Muscle of arm (tissue), 12 donors: ENCODE measurements around the gene KATNB1. TPM values are rescaled to one million over a fixed set of nuclear protein-coding genes. Genes with fewer than 3 reads are reported as not detected.
"Not testable (repeated sequence)": the region's sequence is repeated elsewhere in the genome, so short reads cannot be mapped to it uniquely, and the experiment has no call there.

Source experiments
- DNase-seq: peaks from one replicate; pipeline ENCODE4 v3.0.0-alpha.2; 2013
- polyA plus RNA-seq, 12 donors: library from polyadenylated mRNA; unstranded; fragments of 120-200 nt; gene quantifications; one replicate each; pipeline ENCODE4 v1.2.1, GENCODE V29; 2013; ENCODE audit not compliant: insufficient read length in 12 of 12

The KATNB1 gene
- polyA plus RNA-seq, 12 donors, result 29.5 to 65.6 (median 37.0) TPM; not detected in 1

DNA sequence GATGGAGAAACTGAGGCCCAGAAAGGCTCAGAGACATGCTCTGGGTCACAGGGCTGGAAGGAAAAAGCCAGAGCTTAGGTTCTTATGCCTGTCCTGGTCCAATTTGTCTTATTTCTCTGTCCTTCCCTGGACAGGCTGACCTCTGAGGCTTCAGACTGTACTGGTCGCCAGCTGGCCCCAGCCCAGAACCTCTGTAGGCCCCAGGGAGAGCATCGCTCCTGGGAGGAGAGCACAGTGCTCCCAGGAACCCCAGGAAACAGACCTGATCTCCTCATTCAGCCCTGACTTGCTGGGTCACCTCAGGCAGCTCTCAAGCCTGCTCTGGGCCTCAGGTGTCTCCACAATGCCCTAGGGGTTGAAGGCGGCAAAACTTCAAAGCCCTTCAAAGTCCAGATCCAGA, 36.1 kb upstream of the KATNB1 start:
- no peak for DNase-seq

DNA sequence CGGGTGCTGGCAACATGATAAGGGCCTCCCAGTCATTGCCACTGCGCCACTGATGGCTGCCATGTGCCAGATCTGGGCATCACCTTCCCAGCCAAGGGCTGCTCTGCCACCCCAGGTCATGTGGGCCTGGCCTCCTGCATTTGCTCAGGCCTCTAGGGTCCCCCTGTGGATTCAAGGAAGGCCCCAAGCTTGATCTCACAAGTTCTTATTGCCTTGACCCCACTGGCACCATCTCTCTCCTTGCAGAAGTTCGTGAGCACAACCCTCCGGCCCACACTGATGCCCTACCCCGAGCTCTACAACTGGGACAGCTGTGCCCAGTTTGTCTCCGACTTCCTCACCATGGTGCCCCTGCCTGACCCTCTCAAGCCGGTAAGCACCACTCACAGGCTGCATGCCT, 35.7 kb upstream of the KATNB1 start:
- no peak for DNase-seq

DNA sequence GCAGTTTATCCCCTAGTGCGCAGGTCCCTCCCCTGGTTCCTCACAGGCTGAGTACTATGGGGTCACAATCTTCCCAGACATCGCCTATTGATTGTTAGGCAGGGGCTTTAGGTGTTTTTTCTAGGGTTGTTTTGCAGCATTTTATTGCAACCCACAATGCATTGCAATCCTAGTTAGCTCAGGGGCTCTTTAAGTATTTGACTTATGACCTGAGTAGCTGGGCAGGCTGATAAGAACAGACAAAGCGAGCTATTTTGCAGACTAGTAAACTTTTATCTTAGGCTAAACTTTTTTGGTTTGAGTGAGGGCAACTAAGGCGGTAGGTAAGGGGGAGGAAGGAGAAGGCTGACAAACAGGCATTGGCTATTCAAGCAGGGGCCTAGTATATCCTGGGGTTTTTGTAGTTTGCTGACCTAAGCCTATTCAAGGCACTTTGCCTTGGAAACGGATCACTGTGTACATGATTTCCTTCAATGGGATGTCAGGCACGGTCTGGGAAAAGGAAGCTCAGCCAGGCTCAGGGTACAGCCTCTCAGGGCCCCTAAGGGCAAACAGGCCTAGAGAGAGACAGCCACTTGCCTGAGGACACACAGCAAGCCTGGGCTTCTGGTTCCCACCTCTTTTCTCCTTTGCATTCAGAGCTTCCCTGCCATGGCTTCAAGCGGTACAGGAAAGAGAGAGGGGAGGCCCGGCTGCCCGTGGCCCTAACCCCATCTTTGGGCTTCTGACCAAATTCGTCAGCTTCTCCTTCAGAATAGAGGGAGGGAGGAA, 34.6 kb upstream of the KATNB1 start:
- no peak for DNase-seq

DNA sequence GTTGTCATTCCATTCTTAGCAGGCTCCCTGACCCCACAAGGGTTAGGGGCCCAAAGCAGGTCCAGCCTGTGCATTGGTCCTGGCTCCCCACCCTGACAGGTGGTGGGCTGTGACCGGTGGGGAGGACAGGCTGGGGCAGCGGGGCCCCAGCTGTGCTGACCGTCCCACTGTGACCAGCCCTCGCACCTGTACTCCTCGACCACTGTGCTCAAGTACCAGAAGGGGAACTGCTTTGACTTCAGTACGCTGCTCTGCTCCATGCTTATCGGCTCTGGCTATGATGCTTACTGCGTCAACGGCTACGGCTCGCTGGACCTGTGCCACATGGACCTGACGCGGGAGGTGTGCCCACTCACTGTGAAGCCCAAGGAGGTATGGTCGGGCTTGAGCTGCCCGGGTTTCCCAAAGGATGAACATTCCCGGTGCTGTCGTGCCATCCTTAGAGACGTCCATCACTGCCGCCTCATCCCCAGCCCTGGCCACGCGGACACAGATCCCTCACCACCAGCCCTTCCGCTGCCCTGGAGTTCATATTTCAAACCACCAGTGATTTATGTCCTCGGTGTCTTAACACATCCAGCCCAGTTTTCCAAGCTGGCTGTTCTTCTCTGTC, 33.7 kb upstream of the KATNB1 start:
- DNase-seq, result no peak

DNA sequence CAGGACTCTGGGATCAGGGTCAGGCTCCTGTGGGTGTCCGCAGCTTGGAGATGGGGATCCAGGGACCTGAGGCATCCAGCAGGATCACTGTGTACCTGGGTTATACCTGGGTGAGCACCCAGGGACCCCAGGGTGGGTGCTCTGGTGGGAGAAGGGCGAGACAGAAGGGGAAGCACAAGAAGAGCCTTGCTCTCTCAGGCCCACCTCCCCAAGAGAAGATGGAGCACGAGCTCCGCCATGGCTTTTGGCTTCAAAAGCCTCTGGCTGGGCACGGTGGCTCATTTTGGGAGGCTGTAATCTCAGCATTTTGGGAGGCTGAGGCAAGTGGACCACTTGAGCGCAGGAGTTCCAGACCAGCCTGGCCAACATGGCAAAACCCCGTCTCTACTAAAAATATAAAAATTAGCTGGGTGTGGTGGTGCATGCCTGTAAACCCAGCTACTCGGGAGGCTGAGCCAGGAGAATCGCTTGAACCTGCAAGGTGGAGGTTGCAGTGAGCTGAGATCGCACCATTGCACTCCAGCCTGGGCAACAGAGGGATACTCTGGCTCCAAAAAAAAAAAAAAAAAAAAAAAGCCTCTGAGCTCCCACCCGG, 32.1 kb upstream of the KATNB1 start:
- DNase-seq, result no peak

DNA sequence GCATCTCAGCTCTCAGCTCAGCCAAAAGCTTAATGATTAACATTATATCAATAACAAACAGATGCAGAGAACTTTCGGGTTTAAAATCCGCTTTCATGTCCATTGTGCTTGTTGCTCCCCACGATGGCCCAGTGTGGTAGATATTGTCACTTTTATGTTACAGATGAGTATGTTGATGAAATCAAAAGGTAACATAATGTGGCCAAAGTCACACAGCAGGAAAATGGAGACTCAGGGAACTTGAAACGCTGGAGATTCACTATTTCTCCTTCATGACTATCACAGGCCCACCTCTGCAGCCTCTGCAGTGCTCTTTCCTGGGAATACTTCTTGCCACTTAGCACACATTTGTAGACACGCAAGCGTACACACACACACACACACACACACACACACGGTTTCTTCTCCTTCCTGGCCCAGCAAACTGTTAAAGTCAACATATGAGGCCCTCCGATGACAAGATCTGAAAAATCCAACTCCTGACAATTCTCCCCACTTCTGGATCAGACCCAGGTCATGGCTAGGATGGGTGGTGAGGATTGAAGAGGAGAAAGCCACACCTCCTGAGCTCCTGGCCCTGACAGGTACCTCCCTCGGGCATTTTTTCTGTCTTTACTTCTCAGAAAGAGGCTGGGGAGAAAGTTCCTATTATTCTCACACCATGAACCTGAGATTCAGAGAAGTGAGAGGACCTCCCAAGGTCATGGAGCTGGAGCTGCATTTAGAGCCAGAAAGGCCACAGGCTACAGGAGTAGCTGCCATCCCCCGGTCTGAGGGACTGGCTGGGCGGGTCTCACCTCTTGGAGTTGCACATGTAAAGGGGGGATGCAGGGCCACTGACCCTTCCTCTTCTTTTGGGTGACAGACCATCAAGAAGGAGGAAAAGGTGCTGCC, 31.3 kb upstream of the KATNB1 start:
- no peak for DNase-seq

DNA sequence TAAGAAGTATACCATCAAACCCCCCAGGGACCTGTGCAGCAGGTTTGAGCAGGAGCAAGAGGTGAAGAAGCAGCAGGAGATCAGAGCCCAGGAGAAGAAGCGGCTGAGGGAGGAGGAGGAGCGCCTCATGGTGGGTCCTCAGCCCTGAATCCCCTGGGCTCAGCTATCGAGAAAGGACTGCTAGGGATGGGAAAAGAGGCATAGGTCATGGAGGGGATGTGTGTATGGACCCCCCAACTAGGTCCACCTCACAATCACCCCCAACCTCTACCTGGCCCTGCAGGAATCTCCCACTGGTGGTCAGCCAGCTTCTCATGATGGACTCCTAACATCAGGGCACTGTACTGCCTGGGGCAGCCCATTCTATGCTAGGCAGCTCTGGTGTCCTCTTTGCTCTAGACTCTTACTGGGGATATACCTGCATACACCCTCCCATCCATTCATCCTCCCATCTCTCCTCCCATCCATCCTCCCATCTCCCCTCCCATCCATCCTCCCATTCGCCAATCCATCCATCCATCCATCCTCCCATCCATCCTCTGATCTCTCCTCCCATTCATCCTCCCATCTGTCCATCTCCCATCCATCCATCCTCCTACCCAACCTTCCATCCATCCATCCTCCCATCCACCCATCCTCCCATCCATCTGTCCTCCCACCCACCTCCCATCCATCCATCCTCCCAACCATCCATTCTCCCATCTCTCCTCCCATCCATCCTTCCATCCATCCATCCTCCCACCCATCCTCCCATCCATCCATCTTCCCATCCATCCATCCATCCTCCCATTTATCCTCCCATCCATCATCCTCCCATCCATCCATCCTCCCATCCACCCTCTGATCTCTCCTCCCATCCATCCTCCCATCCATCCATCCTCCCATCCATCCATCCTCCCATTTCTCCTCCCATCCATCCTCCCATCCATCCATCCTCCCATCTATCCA, 30.4 kb upstream of the KATNB1 start:
- no peak for DNase-seq

DNA sequence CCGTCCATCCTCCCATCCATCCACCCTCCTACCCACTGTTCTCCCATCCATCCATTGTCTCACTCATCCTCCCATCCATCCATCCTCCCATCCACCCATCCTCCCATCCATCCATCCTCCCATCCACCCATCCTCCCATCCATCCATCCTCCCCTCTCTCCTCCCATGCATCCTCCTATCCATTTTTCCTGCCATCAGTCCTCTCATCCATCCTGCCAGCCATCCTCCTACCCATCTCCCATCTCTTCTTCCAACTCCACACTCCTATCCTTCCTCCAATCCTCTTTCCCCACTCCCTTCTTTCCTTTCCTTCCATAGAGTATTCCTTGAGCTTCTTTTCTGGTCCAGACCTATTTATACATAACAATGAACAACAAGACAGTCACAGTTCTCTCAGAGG, 28.9 kb upstream of the KATNB1 start:
- no peak for DNase-seq

DNA sequence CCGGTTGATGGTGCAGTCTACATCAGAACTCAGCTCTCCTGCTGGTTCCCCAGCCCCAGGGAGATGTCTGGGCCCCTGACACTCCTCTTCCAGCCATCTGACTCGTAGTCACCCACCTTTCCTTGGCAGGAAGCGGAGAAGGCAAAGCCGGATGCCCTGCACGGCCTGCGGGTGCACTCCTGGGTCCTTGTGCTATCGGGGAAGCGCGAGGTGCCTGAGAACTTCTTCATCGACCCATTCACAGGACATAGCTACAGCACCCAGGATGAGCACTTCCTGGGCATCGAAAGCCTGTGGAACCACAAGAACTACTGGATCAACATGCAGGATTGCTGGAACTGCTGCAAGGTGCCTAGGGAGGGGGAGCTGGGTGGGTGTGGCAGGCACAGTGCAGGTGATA, 28.2 kb upstream of the KATNB1 start:
- DNase-seq, result no peak

DNA sequence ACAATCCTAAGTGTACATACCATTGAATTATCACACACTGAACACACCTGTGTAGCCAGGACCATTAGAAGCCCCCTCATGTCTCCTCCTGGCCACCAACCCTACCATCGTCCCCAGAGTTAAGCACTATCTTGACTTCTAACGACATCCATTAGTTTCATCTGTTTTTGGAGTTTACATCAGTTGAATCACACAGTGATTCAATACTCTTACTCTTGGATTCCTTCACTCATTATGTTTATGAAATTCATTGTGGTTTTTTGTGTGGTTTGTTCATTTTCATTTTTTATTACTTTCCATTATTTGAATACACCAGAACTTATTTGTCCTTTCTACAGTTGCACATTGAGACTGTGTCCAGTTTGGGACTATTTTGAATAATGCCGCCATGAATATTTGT, 27.4 kb upstream of the KATNB1 start:
- no peak for DNase-seq

DNA sequence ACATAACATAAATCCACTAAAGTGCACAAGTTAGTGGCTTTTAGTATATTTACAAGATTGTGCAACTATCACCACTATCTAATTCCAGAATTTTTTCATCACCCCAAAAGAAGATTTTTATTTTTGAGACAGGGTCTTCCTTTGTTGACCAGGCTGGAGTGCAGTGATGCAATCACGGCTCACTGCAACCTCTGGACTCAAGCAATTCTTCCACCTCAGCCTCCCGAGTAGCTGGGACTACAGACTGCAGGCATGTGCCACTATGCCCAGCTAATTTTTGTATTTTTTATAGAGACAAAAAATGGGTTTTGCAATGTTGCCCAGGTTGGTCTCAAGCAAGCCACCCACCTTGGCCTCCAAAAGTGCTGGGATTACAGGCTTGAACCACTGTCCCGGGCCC, 25.9 kb upstream of the KATNB1 start:
- no peak for DNase-seq

DNA sequence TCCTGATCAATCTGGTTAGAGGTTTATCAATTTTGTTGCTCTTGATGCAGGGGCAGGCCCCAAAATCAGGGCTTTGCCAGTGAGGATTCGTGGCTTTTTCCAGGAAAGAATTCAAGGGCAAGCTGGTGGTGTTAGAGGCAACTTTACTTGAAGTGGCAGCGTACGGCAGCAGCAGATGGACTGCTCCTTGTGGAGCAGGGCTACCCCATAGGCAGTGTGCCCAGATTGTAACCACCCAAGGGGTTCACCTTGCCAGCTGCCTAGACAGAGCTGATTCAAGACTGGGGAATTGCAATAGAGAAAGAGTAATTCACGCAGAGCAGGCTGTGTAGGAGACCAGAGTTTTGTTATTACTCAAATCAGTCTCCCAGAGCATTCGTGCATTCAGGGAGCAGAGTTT, 24.2 kb upstream of the KATNB1 start:
- no peak for DNase-seq

DNA sequence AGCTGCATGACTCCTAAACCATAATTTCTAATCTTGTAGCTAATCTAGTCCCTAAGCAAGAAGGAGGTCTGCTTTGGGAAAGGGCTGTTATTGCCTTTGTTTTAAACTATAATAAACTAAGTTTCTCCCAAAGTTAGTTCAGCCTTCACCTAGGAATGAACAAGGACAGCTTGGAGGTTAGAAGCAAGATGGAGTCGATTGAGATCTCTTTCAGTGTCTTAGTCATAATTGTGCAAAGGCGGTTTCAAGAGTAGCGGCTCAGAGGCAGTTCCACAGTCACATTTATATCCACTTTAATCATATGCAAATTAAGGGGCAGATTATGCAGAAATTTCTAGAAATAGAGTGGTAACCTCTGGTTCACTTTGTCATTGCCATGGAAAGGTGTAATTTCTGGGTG, 23.6 kb upstream of the KATNB1 start:
- DNase-seq, result no peak

DNA sequence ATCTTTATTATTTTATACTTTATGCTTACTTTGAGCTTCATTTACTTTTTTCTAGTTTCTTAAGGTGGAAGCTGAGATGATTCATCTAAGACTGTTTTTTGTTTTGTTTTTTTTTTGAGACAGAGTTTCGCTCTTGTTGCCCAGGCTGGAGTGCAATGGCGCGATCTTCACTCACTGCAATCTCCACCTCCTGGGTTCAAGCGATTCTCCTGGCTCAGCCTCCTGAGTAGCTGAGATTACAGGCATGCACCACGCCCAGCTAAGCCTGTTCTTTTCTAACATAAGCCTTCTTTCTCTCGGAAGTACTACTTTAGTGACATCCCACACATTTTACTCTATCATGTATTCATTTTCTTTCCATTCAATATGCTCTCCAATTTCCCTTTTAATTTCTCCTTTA, 23.0 kb upstream of the KATNB1 start:
- DNase-seq, result not testable (repeated sequence)

DNA sequence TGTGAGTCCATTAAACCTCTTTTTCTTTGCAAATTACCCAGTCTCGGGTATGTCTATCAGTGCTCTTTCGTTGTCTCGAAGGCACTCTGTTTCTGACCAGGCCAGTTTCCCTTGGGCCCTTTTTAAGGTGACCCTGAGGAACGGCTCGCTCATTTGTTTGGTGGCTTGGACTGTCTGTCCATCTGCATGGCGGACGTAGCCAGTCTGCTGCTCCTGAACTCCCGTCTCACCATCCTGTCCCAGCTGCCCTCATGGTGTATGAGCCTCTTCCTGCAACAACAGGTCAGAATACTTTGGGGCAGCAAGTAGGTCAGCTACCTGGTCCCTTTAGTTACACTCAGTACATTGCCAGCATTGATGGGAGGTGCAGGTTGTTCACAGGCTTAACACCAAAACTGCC, 22.0 kb upstream of the KATNB1 start:
- DNase-seq, result no peak

DNA sequence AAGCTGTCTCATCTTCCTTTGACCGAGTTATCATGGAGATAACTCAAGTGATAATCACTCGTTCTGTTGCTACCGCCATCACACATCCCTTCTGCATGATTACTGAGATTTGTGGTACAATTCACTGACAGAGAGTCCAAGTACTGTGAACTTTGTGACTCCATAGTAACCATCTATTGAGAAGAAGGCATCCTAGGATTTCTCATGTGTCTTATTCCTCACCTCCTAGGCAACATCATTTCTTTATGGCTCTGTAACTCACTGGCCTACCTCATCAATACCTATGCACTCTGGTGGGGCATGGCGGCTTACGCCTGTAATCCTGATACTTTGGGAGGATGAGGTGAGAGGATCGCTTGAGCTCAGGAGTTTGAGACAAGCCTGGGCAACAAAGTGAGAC, 21.5 kb upstream of the KATNB1 start:
- DNase-seq, result no peak

DNA sequence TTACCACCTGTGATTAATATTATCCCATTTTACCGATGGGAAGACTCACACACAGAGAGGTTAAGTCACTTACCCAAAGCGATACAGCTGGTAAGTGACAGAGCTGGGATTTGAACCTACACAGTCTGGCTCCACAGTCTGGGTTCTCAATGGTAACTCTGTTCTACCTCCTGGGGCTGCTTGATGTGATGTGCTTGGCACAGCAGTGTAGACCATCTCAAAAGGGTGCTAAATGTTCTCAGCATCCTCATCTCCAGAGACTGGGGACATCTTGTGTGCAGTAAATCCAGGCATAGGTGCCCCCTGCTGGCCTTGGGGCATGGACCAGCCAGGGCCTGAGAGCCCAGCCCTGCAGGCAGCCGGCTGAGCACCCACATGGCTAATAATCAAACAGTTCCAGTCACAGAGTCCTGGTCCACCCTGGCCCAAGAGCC, 15.4 kb upstream of the KATNB1 start:
- DNase-seq, result no peak

DNA sequence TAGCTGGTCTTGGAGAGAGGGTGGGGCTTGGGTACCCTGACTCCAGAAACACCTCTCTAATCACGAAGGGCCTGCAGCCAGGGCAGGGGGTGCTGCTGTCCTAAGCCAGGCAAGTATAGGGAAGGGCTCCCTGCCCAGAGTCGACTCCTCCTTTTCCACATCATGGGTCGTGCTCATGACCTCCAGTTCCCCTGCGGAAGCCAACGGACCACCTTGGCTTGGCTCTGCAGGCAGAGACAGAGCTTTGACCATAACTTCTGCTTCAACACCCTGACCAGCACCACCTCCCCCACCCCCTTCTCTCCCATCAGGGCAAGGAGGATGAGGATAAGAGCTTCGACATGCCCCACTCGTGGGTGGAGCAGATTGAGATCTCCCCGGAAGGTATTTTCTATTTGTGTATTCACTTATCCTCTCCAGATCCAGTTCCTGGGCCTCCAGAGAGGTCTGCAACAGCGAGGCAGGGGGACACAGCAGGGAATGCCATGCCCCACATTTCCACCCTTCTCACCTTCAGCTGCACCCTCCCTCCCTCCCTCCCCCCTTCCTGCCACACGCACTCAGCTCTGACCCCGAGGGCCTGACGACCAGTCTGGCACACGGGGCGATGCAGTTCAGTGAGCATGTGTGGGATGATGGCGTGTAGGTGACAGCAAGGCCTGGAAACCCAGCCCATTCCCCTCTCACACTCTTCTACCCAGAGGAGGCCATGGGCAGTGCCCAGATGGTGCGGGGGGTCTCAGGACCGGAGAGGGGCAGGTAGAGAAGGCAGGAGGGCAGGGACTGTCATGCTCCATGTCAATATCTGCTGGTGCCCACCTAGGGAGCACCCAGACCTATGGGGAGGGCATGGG, 14.0 kb upstream of the KATNB1 start:
- DNase-seq, result no peak

DNA sequence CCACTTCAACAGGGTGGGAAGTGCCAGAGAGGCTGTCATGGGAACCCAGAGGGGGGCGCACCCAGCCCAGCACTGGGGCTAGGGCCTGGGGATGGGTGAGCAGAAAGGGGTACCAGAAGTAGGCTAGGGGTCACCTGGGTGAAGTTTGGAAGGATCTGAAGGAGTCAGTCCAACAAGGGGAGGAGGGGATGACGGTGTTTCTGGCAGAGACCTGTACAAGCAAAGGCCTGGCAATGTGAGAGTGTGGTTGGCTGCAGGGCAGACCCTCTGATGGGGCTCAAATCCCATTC, 13.4 kb upstream of the KATNB1 start:
- no peak for DNase-seq

DNA sequence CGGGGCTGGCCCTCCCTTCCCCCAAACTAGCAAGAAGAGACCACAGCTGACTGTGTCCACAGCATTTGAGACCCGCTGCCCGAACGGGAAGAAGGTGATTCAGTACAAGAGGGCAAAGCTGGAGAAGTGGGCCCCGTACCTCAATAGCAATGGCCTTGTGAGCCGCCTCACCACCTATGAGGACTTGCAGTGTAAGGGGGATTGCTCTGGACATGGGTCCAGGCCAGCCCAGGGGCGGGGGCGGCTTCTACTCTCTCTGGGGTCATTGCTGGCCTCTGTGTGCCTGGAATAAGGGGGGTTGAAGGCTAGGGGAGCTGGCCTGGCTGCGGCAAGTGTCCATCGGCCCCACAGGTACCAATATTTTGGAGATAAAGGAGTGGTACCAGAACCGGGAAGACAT, 12.9 kb upstream of the KATNB1 start:
- DNase-seq, result no peak
